C1 segment of cervical spinal cord (tissue), 14 donors: ENCODE results near the gene CABLES2.

Source experiments
- DNase-seq, 14 donors: peaks; one replicate each; lab custom pipeline; 2025; lab: John Stamatoyannopoulos, UW

Gene CABLES2

GRCh38 chr20:62407221-62407992, at the start of gene CABLES2:
Gene CABLES2, minus strand, starts transcription at chr20:62407285. Its CDS starts 9 bp downstream, at chr20:62407276.
- peak in 13 of 14 donors; percentile 46 to 92 (median 82) for DNase-seq

- no peak for DNase-seq
Observed at GRCh38 chr20:62455929-62456328, 48.8 kb upstream of the CABLES2 start.

GRCh38 chr20:62454904-62455636, 48.0 kb upstream of the CABLES2 start:
- no peak for DNase-seq

- no peak for DNase-seq
Observed at GRCh38 chr20:62453186-62453808, 46.2 kb upstream of the CABLES2 start.

- no peak for DNase-seq
Observed at GRCh38 chr20:62452475-62453095, 45.5 kb upstream of the CABLES2 start.

GRCh38 chr20:62451970-62452369, 44.9 kb upstream of the CABLES2 start:
- DNase-seq: no peak

GRCh38 chr20:62451156-62451767, 44.2 kb upstream of the CABLES2 start:
- DNase-seq: no peak

GRCh38 chr20:62449951-62450691, 43.0 kb upstream of the CABLES2 start:
- DNase-seq: no peak

GRCh38 chr20:62448788-62449187, 41.7 kb upstream of the CABLES2 start:
- no peak for DNase-seq

GRCh38 chr20:62448038-62448437, 41.0 kb upstream of the CABLES2 start:
- no peak for DNase-seq

- no peak for DNase-seq
Observed at GRCh38 chr20:62446888-62447869, 40.1 kb upstream of the CABLES2 start.

- DNase-seq: no peak
Observed at GRCh38 chr20:62446481-62446880, 39.4 kb upstream of the CABLES2 start.

- no peak for DNase-seq
Observed at GRCh38 chr20:62445553-62446340, 38.7 kb upstream of the CABLES2 start.

GRCh38 chr20:62444286-62444685, 37.2 kb upstream of the CABLES2 start:
- no peak for DNase-seq

GRCh38 chr20:62441987-62442539, 35.0 kb upstream of the CABLES2 start:
- no peak for DNase-seq

- no peak for DNase-seq
Observed at GRCh38 chr20:62439218-62439617, 32.1 kb upstream of the CABLES2 start.

- DNase-seq: peak in 2 of 14 donors; percentile 1 to 8
Observed at GRCh38 chr20:62437927-62438326, 30.8 kb upstream of the CABLES2 start.

GRCh38 chr20:62437496-62437895, 30.4 kb upstream of the CABLES2 start:
- no peak for DNase-seq
